HL-60/S4 (cell line): Measurements from ENCODE around the gene SRGN.

Experiments used
- in situ Hi-C: fragments of 300-500 bp; cut with MboI; formaldehyde crosslinking; loops from 2 replicates; pipeline ENCODE4 v1.14.3; 2022; ENCODE audit warnings: low sequenced_read_pairs

SRGN gene

GRCh38 chr10:69089638-69090599 is 2.0 kb downstream of the SRGN start:
- in situ Hi-C loops: no loop called here

- in situ Hi-C loops: no loop called here
These were observed 2.8 kb downstream of the SRGN start for GRCh38 chr10:69090685-69091084.

DNA sequence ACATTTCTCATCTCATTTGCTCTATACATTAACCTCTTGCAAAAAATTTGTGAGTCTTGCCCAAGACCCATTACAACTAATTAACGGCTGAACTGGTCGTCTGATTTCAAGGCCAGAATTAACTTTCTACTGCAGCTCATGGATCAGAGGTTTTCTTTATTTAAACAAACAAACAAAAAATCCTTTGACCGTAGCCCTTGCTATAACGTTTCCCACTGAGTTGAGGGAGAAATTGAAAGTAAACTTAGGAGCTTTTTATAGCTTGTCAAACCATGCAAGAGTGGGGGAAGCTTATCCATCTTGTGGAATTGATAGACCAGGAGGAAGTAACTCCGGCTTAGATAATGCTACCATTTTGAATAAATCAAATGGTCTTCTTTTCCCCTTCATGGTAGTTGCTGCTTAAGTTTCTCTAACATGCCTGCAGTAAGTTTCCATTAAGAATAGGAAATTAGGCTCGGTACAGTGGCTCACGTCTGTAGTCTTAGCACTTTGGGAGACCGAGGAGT is 3.3 kb downstream of the SRGN start:
- in situ Hi-C loops: no loop called here

DNA sequence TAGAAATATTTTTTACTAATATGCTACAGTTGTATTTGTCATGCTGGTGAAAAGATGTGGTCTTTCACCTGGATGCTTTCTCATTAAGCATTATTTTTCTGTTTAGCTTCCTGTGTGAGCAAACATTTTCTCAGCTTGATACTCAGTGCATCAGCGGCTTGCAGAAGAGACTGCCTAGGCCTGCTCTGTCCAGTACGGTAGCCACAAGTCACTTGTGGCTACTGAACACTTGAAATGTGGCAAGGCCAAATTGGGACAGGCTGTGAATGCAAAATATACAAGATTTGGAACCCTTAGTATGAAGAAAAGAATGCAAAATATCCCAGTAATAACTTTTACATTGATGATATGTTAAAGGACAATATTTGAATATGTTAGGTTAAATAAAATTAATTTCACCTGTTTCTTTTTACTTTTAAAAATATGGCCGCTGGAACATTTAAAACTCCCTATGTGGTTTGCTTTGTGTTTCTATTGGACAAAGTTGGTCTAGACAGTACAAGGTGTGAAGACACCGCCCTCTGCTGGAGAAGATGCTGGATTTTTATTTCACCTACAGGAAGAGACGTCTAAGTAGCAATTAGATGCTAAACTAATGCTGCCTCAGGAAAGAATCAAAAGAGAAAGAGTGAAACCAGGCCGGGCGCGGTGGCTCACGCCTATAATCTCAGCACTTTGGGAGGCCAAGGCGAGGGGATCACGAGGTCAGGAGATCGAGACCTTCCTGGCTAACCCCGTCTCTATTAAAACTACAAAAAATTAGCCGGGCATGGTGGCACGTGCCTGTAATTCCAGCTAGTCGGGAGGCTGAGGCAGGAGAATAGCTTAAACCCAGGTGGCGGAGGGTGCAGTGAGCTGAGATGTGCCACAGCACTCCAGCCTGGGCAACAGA is 5.3 kb downstream of the SRGN start:
- in situ Hi-C loops: no loop called here

GRCh38 chr10:69093933-69094332 is 6.0 kb downstream of the SRGN start:
- in situ Hi-C loops: no loop called here

GRCh38 chr10:69096045-69096444 is 8.1 kb downstream of the SRGN start:
- in situ Hi-C loops: no loop called here

GRCh38 chr10:69097729-69098128 is 9.8 kb downstream of the SRGN start:
- in situ Hi-C loops: no loop called here

DNA sequence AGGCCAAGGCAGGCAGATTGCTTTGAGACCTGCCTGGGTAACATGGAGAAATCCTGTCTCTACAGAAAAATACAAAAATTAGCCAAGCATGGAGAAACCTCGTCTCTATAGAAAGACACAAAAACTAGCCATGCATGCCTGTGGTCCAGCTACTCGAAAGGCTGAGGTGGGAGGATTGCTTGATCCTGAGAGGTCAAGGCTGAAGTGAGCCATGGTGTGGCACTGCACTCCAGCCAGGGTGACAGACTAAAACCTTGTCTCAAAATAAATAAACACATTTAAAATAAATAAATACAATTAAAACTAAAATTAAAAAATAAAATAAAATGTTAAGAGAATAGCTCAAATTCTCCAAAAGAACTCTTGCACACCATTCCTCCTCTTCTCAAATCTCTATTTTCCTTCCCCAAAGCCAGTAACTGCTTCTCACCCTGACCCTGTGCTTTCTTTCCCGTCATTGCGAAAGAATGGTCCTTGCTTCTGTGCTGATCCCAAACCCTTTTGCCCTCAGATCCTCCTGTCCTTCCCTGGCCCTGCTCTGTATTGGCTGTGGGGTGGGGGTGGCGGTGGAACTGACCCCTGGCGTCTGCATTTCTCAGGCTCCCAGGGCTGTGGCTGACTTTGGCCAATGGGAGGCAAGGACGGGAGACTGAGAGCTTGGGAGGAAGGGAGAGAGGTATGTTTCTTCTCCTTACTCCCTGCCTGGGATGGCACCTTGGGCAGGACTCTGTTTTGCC is 12.4 kb downstream of the SRGN start:
- in situ Hi-C loops: loop anchor here (5.0 kb wide), 1 partner anchor 98 kb away; no protein-coding TSS in a partner anchor

DNA sequence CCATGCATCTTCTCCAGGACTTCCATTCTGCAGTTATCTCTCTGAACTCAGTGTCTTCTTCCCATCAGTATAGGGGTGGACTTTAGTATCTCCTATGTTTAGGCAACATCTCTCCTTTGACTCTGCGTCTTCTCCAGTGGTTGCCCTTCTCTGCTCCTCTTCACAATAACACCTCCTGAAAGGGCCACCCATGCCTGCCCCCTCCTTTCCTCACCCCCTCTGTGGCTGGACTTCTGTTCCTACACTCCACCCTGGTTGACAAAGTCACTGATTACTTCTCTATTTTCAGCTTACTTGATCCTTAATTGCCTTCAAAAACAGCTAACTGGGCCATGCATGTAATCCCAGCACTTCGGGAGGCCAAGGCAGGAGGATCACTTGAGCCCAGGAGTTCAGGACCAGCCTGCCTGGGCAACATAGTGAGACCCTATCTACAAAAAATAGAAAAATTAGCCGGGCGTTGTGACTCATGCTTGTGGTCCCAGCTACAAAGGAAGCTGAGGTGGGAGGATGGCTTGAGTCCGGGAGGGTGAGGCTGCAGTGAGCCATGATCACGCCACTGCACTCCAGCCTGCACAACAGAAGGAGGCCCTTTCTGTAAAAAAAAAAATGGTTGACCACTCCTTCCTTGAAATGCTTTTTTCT is 13.7 kb downstream of the SRGN start:
- in situ Hi-C loops: loop anchor here (5.0 kb wide), 1 partner anchor 99 kb away; no protein-coding TSS in a partner anchor

DNA sequence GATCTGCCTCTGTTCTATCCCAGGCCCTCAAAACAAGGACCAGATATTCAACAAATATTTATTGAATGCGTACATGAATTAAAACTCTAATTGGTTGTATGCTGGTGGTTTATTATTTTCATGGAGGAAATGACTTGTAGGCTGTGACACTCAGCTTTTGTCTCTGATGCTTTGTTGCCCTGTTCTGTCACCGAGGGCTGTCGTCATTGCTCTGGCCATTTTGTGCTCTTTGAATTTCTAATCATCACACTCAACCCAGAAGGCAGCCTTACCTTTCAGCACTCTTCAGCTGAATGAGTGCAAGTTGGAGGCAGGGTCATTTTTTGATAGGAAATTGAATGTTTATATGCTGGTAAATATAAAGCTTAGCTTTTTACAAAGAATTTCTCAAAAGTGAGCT is 14.5 kb downstream of the SRGN start:
- in situ Hi-C loops: loop anchor here (5.0 kb wide), 1 partner anchor 100 kb away; no protein-coding TSS in a partner anchor

DNA sequence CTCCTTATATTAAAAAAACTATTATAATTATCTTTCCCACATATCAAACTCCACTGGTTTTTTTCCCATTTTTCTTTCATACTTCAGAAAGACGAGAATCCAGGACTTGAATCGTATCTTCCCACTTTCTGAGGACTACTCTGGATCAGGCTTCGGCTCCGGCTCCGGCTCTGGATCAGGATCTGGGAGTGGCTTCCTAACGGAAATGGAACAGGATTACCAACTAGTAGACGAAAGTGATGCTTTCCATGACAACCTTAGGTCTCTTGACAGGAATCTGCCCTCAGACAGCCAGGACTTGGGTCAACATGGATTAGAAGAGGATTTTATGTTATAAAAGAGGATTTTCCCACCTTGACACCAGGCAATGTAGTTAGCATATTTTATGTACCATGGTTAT is 15.9 kb downstream of the SRGN start:
- in situ Hi-C loops: loop anchor here (5.0 kb wide), 1 partner anchor 101 kb away; no protein-coding TSS in a partner anchor

GRCh38 chr10:69104994-69105790 is 17.3 kb downstream of the SRGN start:
- in situ Hi-C loops: loop anchor here (5.0 kb wide), 1 partner anchor 103 kb away; no protein-coding TSS in a partner anchor

DNA sequence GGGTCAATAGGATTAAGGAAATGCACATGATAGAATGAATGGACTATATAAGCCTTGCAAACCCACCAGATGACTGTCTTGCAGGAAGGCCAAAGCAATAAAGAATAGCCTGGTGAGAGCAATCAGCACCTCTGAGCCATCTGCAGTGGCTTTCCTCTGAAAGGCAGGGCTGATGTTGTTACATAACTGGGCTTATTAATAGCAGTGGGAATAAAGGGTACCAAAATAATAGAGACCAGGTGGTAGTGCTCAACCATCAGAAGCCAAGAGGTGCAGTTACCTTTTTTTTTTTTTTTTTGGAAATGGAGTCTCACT is 19.2 kb downstream of the SRGN start:
- in situ Hi-C loops: no loop called here

DNA sequence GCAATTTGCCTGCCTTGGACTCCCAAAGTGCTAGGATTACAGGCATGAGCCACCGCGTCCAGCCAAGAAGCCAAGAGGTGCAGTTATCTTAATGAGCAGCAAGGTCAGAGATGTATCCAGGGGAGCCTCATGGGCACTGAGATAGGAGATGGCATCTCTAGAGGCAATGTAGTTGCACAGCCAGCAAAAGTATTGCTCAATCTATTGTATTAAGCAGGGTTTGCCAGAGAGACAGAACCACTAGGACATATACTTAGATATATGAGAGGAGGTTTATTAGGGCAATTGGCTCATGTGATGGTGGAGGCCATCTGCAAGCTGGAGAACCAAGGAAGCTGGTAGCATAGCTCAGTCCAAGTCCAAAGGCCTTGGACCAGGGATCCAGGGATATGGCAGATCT is 19.8 kb downstream of the SRGN start:
- in situ Hi-C loops: no loop called here

DNA sequence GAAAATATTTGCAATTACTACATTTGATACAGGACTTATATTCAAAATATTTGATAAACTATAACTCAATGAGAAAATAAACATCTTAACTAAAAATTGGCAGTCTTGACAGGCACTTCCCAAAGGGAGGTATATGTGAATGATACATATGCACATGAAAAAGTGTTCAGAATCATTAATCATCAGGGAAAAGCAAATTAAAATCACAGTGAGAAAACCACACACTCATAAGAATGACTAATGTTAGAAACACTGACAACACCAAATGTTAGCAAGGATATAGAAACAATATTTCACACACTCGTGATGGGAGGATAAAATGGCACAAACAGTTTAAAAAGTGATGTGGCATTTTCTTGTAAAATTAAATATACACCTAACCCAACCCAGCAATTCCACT is 32.0 kb downstream of the SRGN start:
- in situ Hi-C loops: no loop called here

DNA sequence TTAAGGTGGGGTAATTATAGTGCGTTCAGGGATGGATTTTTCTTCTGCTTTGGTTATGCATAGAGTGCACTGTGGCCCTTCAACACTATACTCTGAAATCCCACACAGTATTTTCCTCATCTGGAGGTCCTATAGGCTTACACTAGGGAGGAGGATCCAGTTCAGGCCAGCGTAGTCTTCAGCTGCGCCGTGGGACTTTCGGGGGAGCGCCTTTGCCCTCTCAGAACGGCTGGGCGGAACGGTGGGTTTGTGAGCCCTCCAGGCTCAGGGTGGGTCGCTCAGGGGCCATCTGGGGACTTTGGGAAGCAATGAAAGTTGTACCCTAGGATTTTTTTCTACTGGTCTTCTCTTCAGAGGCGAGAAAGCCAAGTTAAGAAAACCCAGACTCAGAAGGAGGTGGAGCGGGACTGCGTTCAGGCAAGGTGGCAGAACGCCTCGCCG is 35.4 kb downstream of the SRGN start:
- in situ Hi-C loops: no loop called here

- in situ Hi-C loops: no loop called here
These were observed 36.1 kb downstream of the SRGN start, which contains the start of gene VPS26A for GRCh38 chr10:69123747-69124562. TSS of gene VPS26A (plus strand) at chr10:69124178. CDS start at chr10:69124278, 100 bp downstream.

- in situ Hi-C loops: no loop called here
These were observed 36.8 kb downstream of the SRGN start for GRCh38 chr10:69124563-69125268.
